ENCODE data around the gene OAT.

The OAT gene

DNA sequence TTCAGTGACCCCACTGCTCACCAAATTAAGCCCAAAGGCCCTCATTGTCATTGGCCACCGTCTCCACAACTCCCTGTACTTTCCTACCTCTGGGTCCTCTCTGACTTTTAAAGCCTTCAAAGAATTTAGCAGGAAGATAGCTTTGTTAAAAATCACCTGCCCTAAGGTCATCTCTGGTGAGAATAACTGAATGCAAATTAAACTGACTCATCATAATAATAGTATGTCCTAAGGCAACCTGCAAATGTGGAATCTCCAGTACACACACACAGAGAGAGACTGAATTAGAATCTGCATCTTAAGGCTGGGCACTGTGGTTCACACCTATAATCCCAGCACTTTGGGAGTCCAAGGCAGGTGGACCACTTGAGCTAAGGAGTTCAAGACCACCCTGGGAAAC, 24.1 kb downstream of the OAT start:
- no peak for DNase-seq

DNA sequence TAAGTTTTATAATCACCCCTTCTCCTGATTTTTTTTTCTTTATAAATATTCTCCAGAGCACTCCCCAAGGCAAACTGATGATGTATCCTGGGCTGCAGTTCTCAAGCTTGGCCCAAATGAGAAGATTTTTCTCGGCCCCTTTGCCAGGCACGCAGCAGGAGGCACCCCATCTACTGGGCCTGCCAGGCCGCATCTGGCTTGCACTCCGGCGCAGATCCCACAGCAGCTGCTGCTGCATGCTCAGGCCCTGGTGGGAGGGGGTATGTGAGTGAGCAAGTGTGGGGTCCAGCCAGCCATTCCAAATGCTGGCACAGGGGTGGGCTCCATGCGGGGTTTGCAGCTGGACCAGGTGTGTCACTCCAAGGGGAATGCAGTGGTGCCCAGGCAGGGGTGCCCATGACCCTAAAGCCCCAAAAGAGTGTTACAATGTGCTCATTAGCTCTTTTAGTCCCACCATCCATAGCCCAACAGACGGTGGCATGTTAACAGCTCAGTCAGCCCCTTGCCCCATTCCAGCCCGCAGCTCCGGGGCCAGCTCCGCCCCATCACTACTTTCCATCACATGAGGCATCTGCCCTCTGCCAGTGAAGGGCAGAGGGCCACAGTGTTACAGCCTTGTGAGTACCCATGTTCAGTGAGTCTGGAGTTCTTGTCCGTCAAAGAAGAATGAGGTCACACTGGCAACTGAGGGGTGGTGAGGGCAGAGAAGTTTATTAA, 25.9 kb downstream of the OAT start:
- no peak for DNase-seq

DNA sequence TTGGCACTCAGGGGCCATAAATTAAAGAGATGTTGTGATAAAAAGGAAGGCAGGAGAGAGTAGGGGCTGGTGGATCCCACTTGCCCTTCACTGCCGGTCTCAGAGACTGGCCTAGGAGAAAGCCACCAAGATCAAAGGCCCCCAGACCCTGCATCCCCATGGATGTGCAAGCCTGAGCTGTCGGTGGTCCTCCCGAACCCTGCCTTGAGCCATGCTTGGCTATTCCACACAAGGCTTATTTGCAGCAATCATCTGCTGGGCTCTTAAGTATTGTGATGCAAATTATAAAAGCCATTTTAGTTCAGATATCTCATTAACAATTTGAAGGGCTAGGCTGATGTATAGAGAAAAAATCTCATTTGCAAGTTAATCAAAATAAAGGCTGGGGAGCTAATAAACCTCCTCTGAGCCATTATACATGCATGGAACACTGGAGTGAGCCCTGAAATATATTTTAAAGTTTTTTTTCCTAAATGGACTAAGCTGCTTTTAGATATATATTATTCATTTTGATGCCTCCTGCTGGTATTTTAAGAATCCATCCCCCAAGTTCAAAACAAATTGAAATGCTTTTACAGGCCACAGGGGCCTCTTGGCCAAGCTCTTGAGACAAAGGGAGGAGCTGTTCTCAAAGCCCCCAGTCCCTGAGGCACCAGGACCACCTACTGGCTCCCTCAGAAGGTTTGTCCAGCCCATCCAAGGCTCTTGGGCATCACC, 28.1 kb downstream of the OAT start:
- DNase-seq = no peak

DNA sequence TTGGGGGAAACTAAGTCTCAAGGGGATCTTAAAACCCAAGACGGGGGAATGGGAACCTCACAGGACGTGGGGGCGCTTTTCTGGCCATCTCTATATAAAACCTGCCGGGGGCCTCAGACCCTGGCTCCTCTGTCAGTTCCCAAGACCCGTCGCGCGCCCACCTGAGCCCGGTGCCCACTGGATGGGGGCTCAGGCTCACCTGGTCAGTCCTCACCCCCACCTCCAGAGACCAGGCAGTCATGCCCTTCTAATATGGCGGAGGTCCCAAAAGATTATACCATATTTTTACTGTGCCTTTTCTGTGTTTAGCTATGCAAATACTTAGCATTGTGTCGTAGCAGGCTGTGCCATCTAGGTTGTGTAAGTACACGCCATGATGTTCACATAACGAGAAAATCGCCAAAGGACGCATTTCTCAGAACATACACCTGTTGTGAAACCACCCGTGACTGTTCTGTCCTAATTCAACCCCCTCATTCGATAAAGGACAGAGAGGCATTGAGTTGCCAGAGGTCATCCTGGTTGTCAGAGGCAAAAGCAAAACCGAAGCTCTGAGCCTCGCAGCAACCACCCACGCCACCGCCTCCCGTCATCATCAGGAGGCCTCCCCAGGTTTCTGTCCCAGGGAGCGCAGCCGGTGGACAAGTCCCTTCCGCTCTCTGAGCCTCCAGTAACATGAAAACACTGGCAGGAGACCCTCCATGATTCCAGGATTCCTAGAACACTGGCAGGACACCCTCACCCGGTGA, 28.9 kb downstream of the OAT start:
- no peak for DNase-seq

- peak; percentile 85 for DNase-seq
Observed at GRCh38 chr10:124388823-124389612, 29.7 kb downstream of the OAT start.

DNA sequence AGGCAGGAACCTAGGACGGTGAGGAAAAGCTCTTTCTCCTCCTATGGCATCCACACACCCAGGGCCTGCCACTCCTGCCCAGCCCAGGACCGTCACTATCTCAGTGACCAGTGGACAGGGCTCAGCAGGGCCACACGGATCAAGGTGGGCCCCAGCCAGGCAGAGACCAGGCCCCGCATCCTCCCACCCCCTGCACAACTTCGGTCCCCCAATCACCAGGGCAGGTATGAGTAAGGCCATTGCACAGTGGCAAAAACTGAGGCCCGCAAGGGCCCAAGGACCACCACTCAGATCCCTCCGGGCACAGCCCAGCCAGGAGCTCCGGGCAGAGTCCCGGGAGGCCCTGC, 30.3 kb downstream of the OAT start:
- no peak for DNase-seq

DNA sequence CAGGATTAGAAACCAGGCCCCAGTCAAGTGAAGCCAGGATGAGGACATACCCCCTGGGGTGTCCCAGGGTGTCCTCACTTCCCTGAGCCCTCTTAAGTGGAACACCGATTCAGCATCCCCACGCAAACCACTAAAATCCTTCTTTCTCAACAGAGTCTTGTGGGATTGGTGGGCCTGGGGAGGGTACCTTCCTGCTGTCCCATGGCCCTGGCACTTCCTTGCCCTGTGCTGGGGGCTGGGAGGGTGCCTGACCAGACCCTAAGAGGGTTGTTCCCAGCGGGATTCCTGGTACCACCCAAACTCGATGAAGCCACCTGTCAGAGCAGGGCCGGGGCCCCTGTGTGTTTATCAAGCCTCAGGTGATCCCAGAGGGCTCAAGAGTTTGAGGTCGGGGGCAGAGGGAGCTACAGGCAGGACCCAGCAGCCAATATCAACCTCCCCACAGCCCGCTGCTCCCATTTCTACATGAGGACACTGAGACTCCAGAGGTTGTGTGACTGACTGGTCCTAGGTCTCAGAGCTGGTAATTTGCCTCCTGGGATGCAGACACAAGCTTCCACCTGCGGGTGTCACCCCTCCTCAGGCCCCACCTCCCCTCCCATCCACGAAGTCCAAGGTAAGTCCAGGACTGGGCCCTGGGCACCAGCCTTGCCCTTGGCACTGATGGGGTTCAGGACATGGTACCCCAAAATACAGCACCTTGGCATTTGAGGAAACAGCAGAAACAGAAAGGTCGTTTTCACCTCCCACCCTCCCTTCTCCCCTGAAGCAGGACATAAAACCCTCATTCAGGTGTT, 31.4 kb downstream of the OAT start:
- no peak for DNase-seq

DNA sequence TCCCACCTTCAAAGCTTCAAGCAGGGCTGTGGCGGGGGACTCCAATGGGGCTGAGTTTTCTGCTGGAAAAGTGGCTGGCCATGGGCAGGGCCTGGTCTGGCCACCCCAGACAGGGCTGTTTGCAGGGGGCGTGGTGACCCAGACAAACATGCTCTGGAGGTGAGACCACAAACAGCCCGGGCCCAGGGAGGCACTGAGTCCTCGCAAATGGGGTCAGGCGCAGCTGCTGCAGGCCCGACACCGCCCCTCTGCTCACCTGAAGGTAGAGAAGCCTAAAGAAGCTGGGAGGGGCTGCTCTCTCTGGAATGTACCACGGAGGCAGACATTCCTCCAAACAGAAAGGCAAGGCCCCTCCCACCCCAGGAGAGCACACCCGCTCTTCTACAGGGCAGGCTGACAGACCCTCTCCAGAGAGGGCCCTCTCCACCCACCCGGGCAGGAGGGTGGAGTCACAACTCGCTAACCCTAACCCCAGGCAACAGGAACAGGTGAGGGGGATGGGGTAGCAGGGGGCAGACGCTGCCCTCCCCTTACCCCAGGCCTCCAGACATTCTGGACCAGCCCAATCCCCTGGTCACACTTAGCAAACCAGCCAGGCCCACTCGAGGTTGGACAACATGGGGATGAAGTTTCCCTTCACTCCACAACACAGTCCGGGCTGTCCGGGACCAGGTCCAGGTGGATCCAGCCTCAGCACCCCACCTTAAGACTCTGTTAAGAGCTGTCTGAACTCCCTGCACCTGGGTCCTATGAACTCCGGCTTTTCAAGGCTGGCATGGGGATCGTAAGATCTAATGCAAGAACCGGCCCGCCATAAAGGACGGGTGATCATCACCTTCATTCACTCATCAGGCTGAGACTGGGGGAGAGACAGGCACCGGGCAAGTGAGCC, 32.3 kb downstream of the OAT start:
- DNase-seq = no peak

DNA sequence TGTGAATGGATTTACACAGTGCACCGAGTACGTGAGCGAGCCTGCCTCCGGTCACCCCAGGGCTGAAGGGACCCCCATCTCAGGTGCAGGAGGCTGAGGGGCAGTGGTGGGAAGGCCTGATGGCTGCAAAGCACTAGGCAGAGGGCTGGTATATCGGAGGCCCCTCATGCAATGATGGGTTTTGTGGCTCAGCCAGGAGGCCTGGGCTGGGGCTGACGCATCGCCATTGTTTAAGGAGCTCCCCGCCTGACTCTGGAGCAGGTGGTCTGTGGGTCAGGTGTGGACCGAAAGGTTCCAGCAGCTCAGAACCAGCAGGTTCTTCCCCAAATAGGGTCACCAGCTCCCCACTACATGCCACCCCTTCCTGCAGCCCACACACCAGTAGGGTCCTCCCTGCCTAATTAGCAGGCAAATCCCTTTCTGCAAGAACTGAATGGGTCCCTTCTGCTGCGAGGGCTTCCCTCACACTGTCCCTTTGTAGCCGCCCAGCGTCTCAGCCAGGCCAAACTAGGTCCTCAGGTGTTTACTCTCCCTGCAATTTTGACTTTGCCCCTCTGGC, 33.0 kb downstream of the OAT start:
- no peak for DNase-seq

DNA sequence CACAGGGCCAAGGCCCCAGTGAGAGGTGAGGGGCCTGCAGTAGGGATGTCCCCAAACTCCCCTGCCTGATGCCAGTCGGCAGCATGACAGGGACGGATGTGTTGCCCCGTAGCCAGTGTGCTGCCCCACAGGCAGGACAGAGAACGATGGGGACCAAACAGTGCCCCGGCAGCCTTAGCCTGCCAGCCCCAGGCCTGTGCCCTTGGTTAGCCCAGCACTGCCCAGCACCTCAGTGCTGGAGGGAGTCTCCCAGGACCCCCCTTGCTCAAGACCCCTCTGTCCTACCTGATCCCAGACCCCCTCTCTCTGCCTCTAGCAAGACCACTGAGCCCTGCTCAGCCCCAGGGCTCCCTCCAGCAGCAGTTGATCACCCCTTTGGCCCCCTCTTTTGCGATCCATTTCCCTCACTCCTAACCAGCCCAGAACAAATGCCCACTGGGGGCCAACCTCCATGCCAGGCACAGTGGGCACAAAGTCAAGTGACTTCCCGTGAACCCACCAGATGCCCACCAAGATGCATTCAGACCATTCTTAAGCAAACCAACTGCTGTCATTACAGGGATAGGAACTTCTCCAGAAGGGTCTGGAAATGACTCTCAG, 34.0 kb downstream of the OAT start:
- DNase-seq = no peak

- DNase-seq = no peak
Observed at GRCh38 chr10:124384172-124384571, 34.6 kb downstream of the OAT start.

GRCh38 chr10:124383496-124383895, 35.2 kb downstream of the OAT start:
- no peak for DNase-seq

GRCh38 chr10:124381011-124381611, 37.6 kb downstream of the OAT start:
- DNase-seq = no peak

GRCh38 chr10:124380256-124380995, 38.3 kb downstream of the OAT start:
- DNase-seq = no peak

GRCh38 chr10:124379609-124380193, 39.0 kb downstream of the OAT start:
- no peak for DNase-seq

GRCh38 chr10:124378881-124379471, 39.7 kb downstream of the OAT start:
- no peak for DNase-seq

- DNase-seq = no peak
Observed at GRCh38 chr10:124378271-124378670, 40.5 kb downstream of the OAT start.

- no peak for DNase-seq
Observed at GRCh38 chr10:124377101-124377500, 41.6 kb downstream of the OAT start.

GRCh38 chr10:124376411-124376810, 42.3 kb downstream of the OAT start:
- no peak for DNase-seq

Data from CD4-positive, alpha-beta T cell treated with Interleukin-4 for 4 hours (primary cell).